Neural cell (in vitro differentiated cells): Measurements from ENCODE around the gene RAC3. TPM values are rescaled to one million over a fixed set of nuclear protein-coding genes. Genes with fewer than 3 reads are reported as not detected.

Source experiments
- H2AFZ ChIP-seq: fragments of 200-600, 300-800 bp; sonication (generic), shearing (Covaris generic); 2 replicates; pipeline ENCODE4 v1.6.0; 2014; ENCODE audit warnings: low read depth, mild to moderate bottlenecking, antibody characterized with exemption, low read length, moderate library complexity
- H3F3A ChIP-seq: fragments of 200-600 bp; shearing (Covaris generic); 2 replicates; pipeline ENCODE4 v1.6.1; 2016; ENCODE audit warnings: mild to moderate bottlenecking, moderate library complexity, mixed read lengths, antibody characterized with exemption, low read length; ENCODE audit not compliant: insufficient read depth, poor library complexity, severe bottlenecking
- H3K27ac ChIP-seq: fragments of 200-600, 300-800 bp; sonication (generic), shearing (Covaris generic); 2 replicates; pipeline ENCODE4 v1.5.1; 2014; ENCODE audit warnings: mild to moderate bottlenecking, low read length, moderate library complexity
- H3K27me3 ChIP-seq: fragments of 300-800, 200-600 bp; sonication (generic), shearing (Covaris generic); 2 replicates; pipeline ENCODE4 v1.6.0; 2014; ENCODE audit warnings: mild to moderate bottlenecking, low read depth, low read length, moderate library complexity; ENCODE audit not compliant: insufficient read depth
- H3K36me3 ChIP-seq: fragments of 300-800, 200-600 bp; sonication (generic), shearing (Covaris generic); 2 replicates; pipeline ENCODE4 v1.5.1; 2014; ENCODE audit warnings: mild to moderate bottlenecking, antibody characterized with exemption, low read length, moderate library complexity; ENCODE audit not compliant: insufficient read depth
- H3K4me2 ChIP-seq: fragments of 300-800, 200-600 bp; sonication (generic), shearing (Covaris generic); 2 replicates; pipeline ENCODE4 v1.6.0; 2014; ENCODE audit warnings: mild to moderate bottlenecking, low read length
- H3K4me3 ChIP-seq: fragments of 300-800, 200-600 bp; sonication (generic), shearing (Covaris generic); 2 replicates; pipeline ENCODE4 v1.5.1; 2014; ENCODE audit warnings: mild to moderate bottlenecking, low read length, moderate library complexity
- H3K79me2 ChIP-seq: fragments of 200-600 bp; shearing (Covaris generic); replicated peaks from 2 replicates; pipeline ENCODE4 v1.6.0; 2014; ENCODE audit warnings: mild to moderate bottlenecking, low read length, moderate library complexity; ENCODE audit not compliant: insufficient read depth
- H3K9ac ChIP-seq: fragments of 300-800, 200-600 bp; sonication (generic), shearing (Covaris generic); 2 replicates; pipeline ENCODE4 v1.6.1; 2016; ENCODE audit warnings: mild to moderate bottlenecking, low read length, mixed read lengths
- H3K9me2 ChIP-seq: fragments of 200-600 bp; shearing (Covaris generic); 2 replicates; pipeline ENCODE4 v1.6.1; 2016; ENCODE audit warnings: mild to moderate bottlenecking, low read length, mixed read lengths; ENCODE audit not compliant: insufficient read depth
- H3K9me3 ChIP-seq: fragments of 200-600, 300-800 bp; sonication (generic), shearing (Covaris generic); 2 replicates; pipeline ENCODE4 v1.6.1; 2016; ENCODE audit warnings: mild to moderate bottlenecking, mixed run types, low read length, moderate library complexity, mixed read lengths
- H4K20me1 ChIP-seq: fragments of 200-600 bp; shearing (Covaris generic); 2 replicates; pipeline ENCODE4 v1.6.1; 2016; ENCODE audit warnings: mild to moderate bottlenecking, mixed run types; ENCODE audit not compliant: insufficient read depth
- EP300 ChIP-seq: fragments of 450-650 bp; conservative IDR thresholded peaks from 2 replicates; pipeline ENCODE4 v1.6.1; 2014; ENCODE audit warnings: antibody characterized with exemption, mild to moderate bottlenecking, moderate library complexity; ENCODE audit not compliant: poor library complexity, severe bottlenecking
- EZH2 ChIP-seq: fragments of 200-600, 300-800 bp; shearing (Covaris generic), sonication (generic); IDR thresholded peaks from 2 replicates; pipeline ENCODE4 v1.6.1; 2014; ENCODE audit warnings: antibody characterized with exemption, low read length, borderline replicate concordance, mild to moderate bottlenecking; ENCODE audit not compliant: insufficient read depth, poor library complexity, severe bottlenecking
- MXI1 ChIP-seq: fragments of 450-650 bp; conservative IDR thresholded peaks from 2 replicates; pipeline ENCODE4 v1.6.1; 2014; ENCODE audit warnings: antibody characterized with exemption, mild to moderate bottlenecking; ENCODE audit not compliant: poor library complexity, severe bottlenecking
- POLR2AphosphoS5 ChIP-seq: IDR thresholded peaks from 2 replicates; pipeline ENCODE4 v1.6.1; 2012
- RAD21 ChIP-seq: fragments of 450-650 bp; conservative IDR thresholded peaks from 2 replicates; pipeline ENCODE4 v1.6.1; 2014; ENCODE audit warnings: antibody characterized with exemption, mild to moderate bottlenecking, moderate library complexity
- SMC3 ChIP-seq: fragments of 450-650 bp; conservative IDR thresholded peaks from 2 replicates; pipeline ENCODE4 v1.6.1; 2014; ENCODE audit warnings: antibody characterized with exemption, mild to moderate bottlenecking, moderate library complexity; ENCODE audit not compliant: poor library complexity
- TAF1 ChIP-seq: IDR thresholded peaks from 2 replicates; pipeline ENCODE4 v1.6.1; 2012; ENCODE audit warnings: low read depth
- polyA plus RNA-seq: library from polyadenylated mRNA; depleted of rRNA; stranded (reverse); fragments of >200 nt; gene quantifications from 2 replicates; pipeline ENCODE4 v1.2.3, GENCODE V29; 2014
- TF ChIP-seq, protein P1 (sequence below): IDR thresholded peaks from 2 replicates; pipeline ENCODE4 v1.6.1; 2012; ENCODE audit warnings: borderline replicate concordance
- TF ChIP-seq, protein P2 (sequence below): fragments of 450-650 bp; IDR thresholded peaks from 2 replicates; pipeline ENCODE4 v1.5.1; 2014; ENCODE audit warnings: antibody characterized with exemption, mild to moderate bottlenecking, moderate library complexity; ENCODE audit not compliant: poor library complexity, severe bottlenecking

The RAC3 gene
- polyA plus RNA-seq, 1 donor from 2014 or later, result 211 TPM

GRCh38 chr17:82047914-82048570 is 16.6 kb downstream of the RAC3 start:
- no peak overlapping the region for H3K9ac ChIP-seq
- H3K9me2 ChIP-seq, result no peaks in the 10 kb centered on the region
- TF ChIP-seq EP300 (no peak), SMC3 (no peak), EZH2 (no peak), RAD21 (no peak), MXI1 (no peak), TAF1 (no peak), POLR2AphosphoS5 (no peak)
- TF ChIP-seq, protein P1, sequence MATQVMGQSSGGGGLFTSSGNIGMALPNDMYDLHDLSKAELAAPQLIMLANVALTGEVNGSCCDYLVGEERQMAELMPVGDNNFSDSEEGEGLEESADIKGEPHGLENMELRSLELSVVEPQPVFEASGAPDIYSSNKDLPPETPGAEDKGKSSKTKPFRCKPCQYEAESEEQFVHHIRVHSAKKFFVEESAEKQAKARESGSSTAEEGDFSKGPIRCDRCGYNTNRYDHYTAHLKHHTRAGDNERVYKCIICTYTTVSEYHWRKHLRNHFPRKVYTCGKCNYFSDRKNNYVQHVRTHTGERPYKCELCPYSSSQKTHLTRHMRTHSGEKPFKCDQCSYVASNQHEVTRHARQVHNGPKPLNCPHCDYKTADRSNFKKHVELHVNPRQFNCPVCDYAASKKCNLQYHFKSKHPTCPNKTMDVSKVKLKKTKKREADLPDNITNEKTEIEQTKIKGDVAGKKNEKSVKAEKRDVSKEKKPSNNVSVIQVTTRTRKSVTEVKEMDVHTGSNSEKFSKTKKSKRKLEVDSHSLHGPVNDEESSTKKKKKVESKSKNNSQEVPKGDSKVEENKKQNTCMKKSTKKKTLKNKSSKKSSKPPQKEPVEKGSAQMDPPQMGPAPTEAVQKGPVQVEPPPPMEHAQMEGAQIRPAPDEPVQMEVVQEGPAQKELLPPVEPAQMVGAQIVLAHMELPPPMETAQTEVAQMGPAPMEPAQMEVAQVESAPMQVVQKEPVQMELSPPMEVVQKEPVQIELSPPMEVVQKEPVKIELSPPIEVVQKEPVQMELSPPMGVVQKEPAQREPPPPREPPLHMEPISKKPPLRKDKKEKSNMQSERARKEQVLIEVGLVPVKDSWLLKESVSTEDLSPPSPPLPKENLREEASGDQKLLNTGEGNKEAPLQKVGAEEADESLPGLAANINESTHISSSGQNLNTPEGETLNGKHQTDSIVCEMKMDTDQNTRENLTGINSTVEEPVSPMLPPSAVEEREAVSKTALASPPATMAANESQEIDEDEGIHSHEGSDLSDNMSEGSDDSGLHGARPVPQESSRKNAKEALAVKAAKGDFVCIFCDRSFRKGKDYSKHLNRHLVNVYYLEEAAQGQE, result no peak
- TF ChIP-seq, protein P2, sequence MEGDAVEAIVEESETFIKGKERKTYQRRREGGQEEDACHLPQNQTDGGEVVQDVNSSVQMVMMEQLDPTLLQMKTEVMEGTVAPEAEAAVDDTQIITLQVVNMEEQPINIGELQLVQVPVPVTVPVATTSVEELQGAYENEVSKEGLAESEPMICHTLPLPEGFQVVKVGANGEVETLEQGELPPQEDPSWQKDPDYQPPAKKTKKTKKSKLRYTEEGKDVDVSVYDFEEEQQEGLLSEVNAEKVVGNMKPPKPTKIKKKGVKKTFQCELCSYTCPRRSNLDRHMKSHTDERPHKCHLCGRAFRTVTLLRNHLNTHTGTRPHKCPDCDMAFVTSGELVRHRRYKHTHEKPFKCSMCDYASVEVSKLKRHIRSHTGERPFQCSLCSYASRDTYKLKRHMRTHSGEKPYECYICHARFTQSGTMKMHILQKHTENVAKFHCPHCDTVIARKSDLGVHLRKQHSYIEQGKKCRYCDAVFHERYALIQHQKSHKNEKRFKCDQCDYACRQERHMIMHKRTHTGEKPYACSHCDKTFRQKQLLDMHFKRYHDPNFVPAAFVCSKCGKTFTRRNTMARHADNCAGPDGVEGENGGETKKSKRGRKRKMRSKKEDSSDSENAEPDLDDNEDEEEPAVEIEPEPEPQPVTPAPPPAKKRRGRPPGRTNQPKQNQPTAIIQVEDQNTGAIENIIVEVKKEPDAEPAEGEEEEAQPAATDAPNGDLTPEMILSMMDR, result no peak
- no peaks in the 10 kb centered on the region for H3K9me3 ChIP-seq
- no peaks in the 10 kb centered on the region for H3K27me3 ChIP-seq
- H4K20me1 ChIP-seq, result no peaks in the 10 kb centered on the region
- no peaks in the 10 kb centered on the region for H3F3A ChIP-seq
- no peak overlapping the region for H3K4me3 ChIP-seq
- H3K4me2 ChIP-seq, result no peak overlapping the region
- H3K27ac ChIP-seq, result no peak overlapping the region
- H3K36me3 ChIP-seq, result no peaks in the 10 kb centered on the region
- H3K79me2 ChIP-seq, result peaks cover 10% of the 10 kb centered on the region
- no peak overlapping the region for H2AFZ ChIP-seq

GRCh38 chr17:82048571-82048971 is 17.1 kb downstream of the RAC3 start:
- Histone ChIP-seq H3K9me3 (no peaks in the 10 kb centered on the region), H3K27me3 (no peaks in the 10 kb centered on the region), H3K4me2 (no peak overlapping the region), H3K27ac (no peak overlapping the region), H4K20me1 (no peaks in the 10 kb centered on the region), H3K4me3 (no peak overlapping the region), H3F3A (no peaks in the 10 kb centered on the region), H3K9ac (no peak overlapping the region), H3K36me3 (no peaks in the 10 kb centered on the region), H3K79me2 (peaks cover 10% of the 10 kb centered on the region), H2AFZ (no peak overlapping the region), H3K9me2 (no peaks in the 10 kb centered on the region)
- TF ChIP-seq, protein P1, result no peak
- TF ChIP-seq RAD21, result no peak
- TF ChIP-seq TAF1, result no peak
- TF ChIP-seq EZH2, result no peak
- TF ChIP-seq EP300, result no peak
- no peak for TF ChIP-seq MXI1
- no peak for TF ChIP-seq POLR2AphosphoS5
- TF ChIP-seq SMC3, result no peak
- TF ChIP-seq, protein P2, result no peak
